ENCODE results near the gene NCKAP5.

GRCh38 chr2:133273031-133273430, 295.2 kb downstream of the NCKAP5 start:
- TF ChIP-seq ZBTB2 (IDR thresholded peaks at IDR 0.05) (no peak), ZNF717 (CRISPR knock-in tag; IDR thresholded peaks at IDR 0.05) (no peak), PHF20 (IDR thresholded peaks at IDR 0.05; ENCODE audit: partially characterized antibody) (no peak), KLF16 (IDR thresholded peaks at IDR 0.05) (no peak), TEAD1 (CRISPR knock-in tag; IDR thresholded peaks at IDR 0.05) (no peak), NFYB (IDR thresholded peaks at IDR 0.05; ENCODE audit: extremely low read depth, insufficient read length) (no peak), PPARD (CRISPR knock-in tag; IDR thresholded peaks at IDR 0.05) (no peak), EZH2 (IDR thresholded peaks at IDR 0.05; ENCODE audit: borderline replicate concordance, low read depth, low read length) (no peak), FOXK2 (conservative IDR thresholded peaks at IDR 0.05 in 1 of 2, IDR thresholded peaks at IDR 0.05 in 1 of 2; ENCODE audit: low read depth in 2 of 2) (no peak), MCM3 (IDR thresholded peaks at IDR 0.05) (no peak), HDAC6 (IDR thresholded peaks at IDR 0.05; ENCODE audit: low read depth, low read length) (no peak), CHD2 (IDR thresholded peaks at IDR 0.05; ENCODE audit: low read depth, low read length) (no peak)
- TF ChIP-seq, protein P1, sequence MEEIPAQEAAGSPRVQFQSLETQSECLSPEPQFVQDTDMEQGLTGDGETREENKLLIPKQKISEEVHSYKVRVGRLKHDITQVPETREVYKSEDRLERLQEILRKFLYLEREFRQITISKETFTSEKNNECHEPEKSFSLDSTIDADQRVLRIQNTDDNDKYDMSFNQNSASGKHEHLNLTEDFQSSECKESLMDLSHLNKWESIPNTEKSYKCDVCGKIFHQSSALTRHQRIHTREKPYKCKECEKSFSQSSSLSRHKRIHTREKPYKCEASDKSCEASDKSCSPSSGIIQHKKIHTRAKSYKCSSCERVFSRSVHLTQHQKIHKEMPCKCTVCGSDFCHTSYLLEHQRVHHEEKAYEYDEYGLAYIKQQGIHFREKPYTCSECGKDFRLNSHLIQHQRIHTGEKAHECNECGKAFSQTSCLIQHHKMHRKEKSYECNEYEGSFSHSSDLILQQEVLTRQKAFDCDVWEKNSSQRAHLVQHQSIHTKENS (CRISPR knock-in tag; IDR thresholded peaks at IDR 0.05): no peak

Measured in K562 (cell line).